HCT116 (cell line): ENCODE results near the gene MS4A3. TPM values are rescaled to one million over a fixed set of nuclear protein-coding genes. Genes with fewer than 3 reads are reported as not detected.

ENCODE experiments used
- ATAC-seq: fragments of 200-7000 bp; cut with Tn5 transposase; 2 replicates; pipeline ENCODE4 v1.9.1; 2020; ENCODE audit warnings: mild to moderate bottlenecking, moderate library complexity
- BruUV-seq: library from RNA; stranded (reverse); fragments of 400-500 nt; replicated peaks from 2 replicates; lab custom pipeline; 2021; lab: Mats Ljungman, UMichigan
- CTCF ChIA-PET: fragments of 300-600 bp; sonication (Branson Sonifier 250); formaldehyde crosslinking; loops from one replicate; lab custom pipeline; 2021; ENCODE audit warnings: antibody characterized with exemption; lab: Charles Lee
- POLR2A ChIA-PET: fragments of 300-600, 350-600 bp; sonication (Branson Sonifier 250); formaldehyde crosslinking; loops from one replicate; lab custom pipeline; 2021; ENCODE audit warnings: antibody characterized with exemption; lab: Charles Lee
- RAD21 ChIA-PET, 2 experiments: fragments of 300-600 bp; sonication (Branson Sonifier 250); formaldehyde crosslinking; loops; one replicate each; lab custom pipeline; 2023; ENCODE audit warnings: low total read pairs in 2 of 2; ENCODE audit not compliant: uncharacterized antibody in 2 of 2, unreplicated experiment in 2 of 2, low non-redundant PET in 1 of 2; lab: Charles Lee
- DNase-seq: peaks from one replicate; pipeline ENCODE4 v3.0.0-alpha.2; 2010; ENCODE audit warnings: low read depth, low spot score
- H2AFZ ChIP-seq: fragments of 200-600 bp; shearing (Covaris generic), sonication (generic); 2 replicates; pipeline ENCODE4 v1.6.1; 2017; ENCODE audit warnings: low read depth, mixed run types, mixed read lengths, antibody characterized with exemption, low read length; ENCODE audit not compliant: poor library complexity, severe bottlenecking
- H3K27ac ChIP-seq: 2 replicates; pipeline ENCODE4 v1.5.1; 2012; ENCODE audit warnings: low read depth, low read length
- H3K27me3 ChIP-seq: fragments of 200-600 bp; sonication (generic); 2 replicates; pipeline ENCODE4 v1.6.1; 2016; ENCODE audit warnings: mixed run types, low read length, mixed read lengths; ENCODE audit not compliant: insufficient read depth
- H3K36me3 ChIP-seq, 2 experiments: fragments of 200-500 bp in 1 of 2; fragments of 200-600 bp in 1 of 2; sonication (Bioruptor generic) in 1 of 2; sonication (generic) in 1 of 2; 2 replicates each; pipeline versions ENCODE4 v1.5.1 to v1.6.1; 2014 to 2016; ENCODE audit warnings: low read length in 2 of 2, inconsistent platforms in 1 of 2, mixed read lengths in 1 of 2, mixed run types in 1 of 2; ENCODE audit not compliant: insufficient read depth in 2 of 2, control insufficient read depth in 1 of 2
- H3K4me1 ChIP-seq, 2 experiments: fragments of 200-600 bp in 1 of 2; sonication (generic) in 1 of 2; 2 replicates each; pipeline versions ENCODE4 v1.5.1 to v1.6.1; 2012 to 2017; ENCODE audit warnings: low read length in 2 of 2, inconsistent platforms in 1 of 2, mild to moderate bottlenecking in 1 of 2, mixed read lengths in 1 of 2, mixed run types in 1 of 2, moderate library complexity in 1 of 2; ENCODE audit not compliant: insufficient read depth in 2 of 2, control insufficient read depth in 1 of 2
- H3K4me2 ChIP-seq: fragments of 200-600 bp; sonication (generic); 2 replicates; pipeline ENCODE4 v1.6.1; 2017; ENCODE audit warnings: mixed run types, low read length, mixed read lengths
- H3K4me3 ChIP-seq, 2 experiments: fragments of 200-600 bp in 1 of 2; sonication (generic) in 1 of 2; replicated peaks in 1 of 2; 2 replicates each; pipeline ENCODE4 v1.5.1; 2011 to 2016; ENCODE audit warnings: low read length in 2 of 2, control low read depth in 1 of 2, low read depth in 1 of 2, mild to moderate bottlenecking in 1 of 2, mixed read lengths in 1 of 2, mixed run types in 1 of 2
- H3K79me2 ChIP-seq: fragments of 200-600 bp; sonication (generic); 2 replicates; pipeline ENCODE4 v1.6.1; 2017; ENCODE audit warnings: mild to moderate bottlenecking, mixed run types, low read length, moderate library complexity, mixed read lengths; ENCODE audit not compliant: insufficient read depth
- H3K9ac ChIP-seq: fragments of 200-600 bp; sonication (generic); 2 replicates; pipeline ENCODE4 v1.6.1; 2016; ENCODE audit warnings: low read length, mixed read lengths
- H3K9me2 ChIP-seq: fragments of 200-600 bp; sonication (generic), shearing (Covaris generic); 2 replicates; pipeline ENCODE4 v1.6.1; 2017; ENCODE audit warnings: mixed run types, mild to moderate bottlenecking, moderate library complexity; ENCODE audit not compliant: insufficient read depth
- H3K9me3 ChIP-seq, 2 experiments: fragments of 200-500 bp in 1 of 2; fragments of 200-600 bp in 1 of 2; sonication (Bioruptor generic) in 1 of 2; sonication (generic) in 1 of 2; 2 replicates each; pipeline ENCODE4 v1.6.1; 2014 to 2017; ENCODE audit warnings: low read length in 2 of 2, mixed read lengths in 2 of 2, inconsistent platforms in 1 of 2, low read depth in 1 of 2, mild to moderate bottlenecking in 1 of 2, mixed run types in 1 of 2, moderate library complexity in 1 of 2; ENCODE audit not compliant: control insufficient read depth in 1 of 2, insufficient read depth in 1 of 2
- H4K20me1 ChIP-seq: fragments of 200-600 bp; sonication (generic), shearing (Covaris generic); 2 replicates; pipeline ENCODE4 v1.6.1; 2017; ENCODE audit warnings: mixed run types, mild to moderate bottlenecking, moderate library complexity; ENCODE audit not compliant: insufficient read depth
- CEBPB ChIP-seq: IDR thresholded peaks from 2 replicates; pipeline ENCODE4 v1.6.1; 2012; ENCODE audit warnings: low read depth
- CTCF ChIP-seq, 3 experiments: fragments of 200-600 bp in 1 of 3; sonication (generic) in 1 of 3; IDR thresholded peaks in 2 of 3; conservative IDR thresholded peaks in 1 of 3; 2 replicates each; pipeline ENCODE4 v1.5.1; 2012 to 2017; ENCODE audit warnings: low read depth in 2 of 3, low read length in 2 of 3, antibody characterized with exemption in 1 of 3, borderline replicate concordance in 1 of 3, control low read depth in 1 of 3, mild to moderate bottlenecking in 1 of 3, mixed read lengths in 1 of 3, mixed run types in 1 of 3, moderate library complexity in 1 of 3; ENCODE audit not compliant: insufficient read depth in 1 of 3
- EGR1 ChIP-seq: IDR thresholded peaks from 2 replicates; pipeline ENCODE4 v1.6.1; 2012; ENCODE audit warnings: low read depth
- ELF1 ChIP-seq: IDR thresholded peaks from 2 replicates; pipeline ENCODE4 v1.6.1; 2012; ENCODE audit warnings: low read depth, borderline replicate concordance
- EZH2 ChIP-seq: fragments of 200-600 bp; sonication (generic); IDR thresholded peaks from 2 replicates; pipeline ENCODE4 v1.6.1; 2017; ENCODE audit warnings: antibody characterized with exemption, mixed run types
- EZH2phosphoT487 ChIP-seq: fragments of 200-600 bp; IDR thresholded peaks from 2 replicates; pipeline ENCODE4 v1.6.1; 2018; ENCODE audit warnings: antibody characterized with exemption, borderline replicate concordance
- JUND ChIP-seq: IDR thresholded peaks from 2 replicates; pipeline ENCODE4 v1.6.1; 2012
- POLR2A ChIP-seq: IDR thresholded peaks from 2 replicates; pipeline ENCODE4 v1.7.0; 2011; ENCODE audit warnings: borderline replicate concordance; ENCODE audit not compliant: insufficient read depth, insufficient read length; ENCODE audit errors: extremely low read depth
- POLR2AphosphoS5 ChIP-seq: IDR thresholded peaks from 2 replicates; pipeline ENCODE4 v1.6.1; 2011; ENCODE audit warnings: mild to moderate bottlenecking, low read depth, low read length, moderate library complexity
- RAD21 ChIP-seq: IDR thresholded peaks from 2 replicates; pipeline ENCODE4 v1.6.1; 2012; ENCODE audit warnings: low read depth, mild to moderate bottlenecking
- SIN3A ChIP-seq: IDR thresholded peaks from 2 replicates; pipeline ENCODE4 v1.6.1; 2012; ENCODE audit warnings: low read depth
- SP1 ChIP-seq: IDR thresholded peaks from 2 replicates; pipeline ENCODE4 v1.6.1; 2012; ENCODE audit warnings: low read depth
- SRF ChIP-seq: IDR thresholded peaks from 2 replicates; pipeline ENCODE4 v1.6.1; 2012; ENCODE audit warnings: low read depth
- YY1 ChIP-seq: IDR thresholded peaks from 2 replicates; pipeline ENCODE4 v1.6.1; 2011; ENCODE audit warnings: low read length, low read depth, moderate library complexity, mild to moderate bottlenecking; ENCODE audit not compliant: insufficient replicate concordance; ENCODE audit errors: extremely low read depth
- ZBTB33 ChIP-seq: IDR thresholded peaks from 2 replicates; pipeline ENCODE4 v1.6.1; 2011; ENCODE audit warnings: mild to moderate bottlenecking, low read length, moderate library complexity; ENCODE audit not compliant: insufficient replicate concordance; ENCODE audit errors: extremely low read depth
- ZFX ChIP-seq: fragments of 450-650 bp; IDR thresholded peaks from 2 replicates; pipeline ENCODE4 v1.6.1; 2017
- intact Hi-C: fragments of 100-400 bp; cut with micrococcal nuclease; formaldehyde crosslinking; loops from 2 replicates; pipeline ENCODE4 v1.10.0; 2022
- total RNA-seq: library from RNA; stranded (reverse); gene quantifications from one replicate; pipeline ENCODE4 v1.2.1, GENCODE V29; 2021; ENCODE audit not compliant: unreplicated experiment
- TF ChIP-seq, protein P1 (sequence below): IDR thresholded peaks from 2 replicates; pipeline ENCODE4 v1.6.1; 2012
- TF ChIP-seq, protein P2 (sequence below): IDR thresholded peaks from 2 replicates; pipeline ENCODE4 v1.6.1; 2012

MS4A3 gene
- total RNA-seq, 1 experiment from 2014 or later = not detected

- no peaks in the 10 kb centered on the region for H3K79me2 ChIP-seq
- no peaks in the 10 kb centered on the region for H3K9me3 ChIP-seq
- H2AFZ ChIP-seq = no peak overlapping the region
- no peaks in the 10 kb centered on the region for H3K36me3 ChIP-seq
- DNase-seq (no peak), ATAC-seq (no peak)
- ChIA-PET POLR2A (no interaction called here), RAD21 (no interaction called here), CTCF (no interaction called here)
- H3K27me3 ChIP-seq = no peaks in the 10 kb centered on the region
- H3K4me1 ChIP-seq = no peaks in the 10 kb centered on the region
- H3K9me2 ChIP-seq = no peaks in the 10 kb centered on the region
- H3K9ac ChIP-seq = no peak overlapping the region
- no peak overlapping the region for H3K27ac ChIP-seq
- no peak overlapping the region for H3K4me2 ChIP-seq
- H3K4me3 ChIP-seq = no peak overlapping the region
- H4K20me1 ChIP-seq = no peaks in the 10 kb centered on the region
- intact Hi-C loops = no loop called here
- TF ChIP-seq CTCF (IDR thresholded peaks at IDR 0.05 in 2 of 3, conservative IDR thresholded peaks at IDR 0.05 in 1 of 3; ENCODE audit: borderline replicate concordance in 1 of 3, insufficient read depth in 1 of 3, low read depth in 2 of 3, low read length in 2 of 3) (no peak), SP1 (no peak), POLR2A (no peak), RAD21 (no peak), ELF1 (no peak), CEBPB (no peak), JUND (no peak), SIN3A (no peak)
- TF ChIP-seq, protein P1, sequence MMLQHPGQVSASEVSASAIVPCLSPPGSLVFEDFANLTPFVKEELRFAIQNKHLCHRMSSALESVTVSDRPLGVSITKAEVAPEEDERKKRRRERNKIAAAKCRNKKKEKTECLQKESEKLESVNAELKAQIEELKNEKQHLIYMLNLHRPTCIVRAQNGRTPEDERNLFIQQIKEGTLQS = no peak
- no TSS peak for BruUV-seq
Observed at GRCh38 chr11:60059521-60060240, 3.2 kb downstream of the MS4A3 start.

GRCh38 chr11:60064111-60064510 lies 7.6 kb downstream of the MS4A3 start:
- no TSS peak for BruUV-seq
- Histone ChIP-seq H3K9ac (no peak overlapping the region), H3K79me2 (no peaks in the 10 kb centered on the region), H3K4me2 (no peak overlapping the region), H3K36me3 (no peaks in the 10 kb centered on the region), H2AFZ (no peak overlapping the region), H3K4me1 (no peaks in the 10 kb centered on the region), H3K27me3 (no peaks in the 10 kb centered on the region), H3K9me2 (no peaks in the 10 kb centered on the region), H3K4me3 (no peak overlapping the region), H3K9me3 (no peaks in the 10 kb centered on the region), H4K20me1 (no peaks in the 10 kb centered on the region), H3K27ac (no peak overlapping the region)
- ChIA-PET POLR2A (no interaction called here), RAD21 (no interaction called here), CTCF (no interaction called here)
- intact Hi-C loops = no loop called here
- DNase-seq = no peak
- no peak for ATAC-seq
- TF ChIP-seq SRF (no peak), ELF1 (no peak), ZFX (no peak), SP1 (no peak), EZH2 (no peak), ZBTB33 (no peak), POLR2AphosphoS5 (no peak), EGR1 (no peak), EZH2phosphoT487 (no peak), YY1 (no peak), RAD21 (no peak)
- TF ChIP-seq, protein P1 = no peak
- TF ChIP-seq, protein P2, sequence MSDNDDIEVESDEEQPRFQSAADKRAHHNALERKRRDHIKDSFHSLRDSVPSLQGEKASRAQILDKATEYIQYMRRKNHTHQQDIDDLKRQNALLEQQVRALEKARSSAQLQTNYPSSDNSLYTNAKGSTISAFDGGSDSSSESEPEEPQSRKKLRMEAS = no peak
